ENCODE results near the gene TM4SF18. TPM values are rescaled to one million over a fixed set of nuclear protein-coding genes. Genes with fewer than 3 reads are reported as not detected.
"Not testable (repeated sequence)": the region's sequence is repeated elsewhere in the genome, so short reads cannot be mapped to it uniquely, and the experiment has no call there.

TM4SF18 gene
- 1 to 10 TPM in 2 of 4 donors, under 1 TPM in 1, not detected in 1; 0.27 to 5.3 (median 1.1) TPM for polyA plus RNA-seq
- long read RNA-seq, donor 1: 0 reads
- long read RNA-seq, donor 2, partial matches to known transcripts: 0 of 2 reads
- long read RNA-seq, donor 2, other reads (novel, unspliced or antisense): 0 of 2 reads
- long read RNA-seq, donor 3, partial matches to known transcripts: 0 of 2 reads
- long read RNA-seq, donor 3, other reads (novel, unspliced or antisense): 0 of 2 reads
- long read RNA-seq, donor 4: 0 reads
- long read RNA-seq, donor 5: 0 reads
- long read RNA-seq, donor 6: 0 reads
- long read RNA-seq, donor 7: 0 reads
- long read RNA-seq, donor 8: 0 reads
- long read RNA-seq, donor 9: 0 reads
- long read RNA-seq, donor 10, transcript TM4SF18-201 (6 exons, 3,852 nt): major isoform, 6 of 7 reads
- long read RNA-seq, donor 10, partial matches to known transcripts: 0 of 7 reads
- long read RNA-seq, donor 10, other reads (novel, unspliced or antisense): 0 of 7 reads

DNA sequence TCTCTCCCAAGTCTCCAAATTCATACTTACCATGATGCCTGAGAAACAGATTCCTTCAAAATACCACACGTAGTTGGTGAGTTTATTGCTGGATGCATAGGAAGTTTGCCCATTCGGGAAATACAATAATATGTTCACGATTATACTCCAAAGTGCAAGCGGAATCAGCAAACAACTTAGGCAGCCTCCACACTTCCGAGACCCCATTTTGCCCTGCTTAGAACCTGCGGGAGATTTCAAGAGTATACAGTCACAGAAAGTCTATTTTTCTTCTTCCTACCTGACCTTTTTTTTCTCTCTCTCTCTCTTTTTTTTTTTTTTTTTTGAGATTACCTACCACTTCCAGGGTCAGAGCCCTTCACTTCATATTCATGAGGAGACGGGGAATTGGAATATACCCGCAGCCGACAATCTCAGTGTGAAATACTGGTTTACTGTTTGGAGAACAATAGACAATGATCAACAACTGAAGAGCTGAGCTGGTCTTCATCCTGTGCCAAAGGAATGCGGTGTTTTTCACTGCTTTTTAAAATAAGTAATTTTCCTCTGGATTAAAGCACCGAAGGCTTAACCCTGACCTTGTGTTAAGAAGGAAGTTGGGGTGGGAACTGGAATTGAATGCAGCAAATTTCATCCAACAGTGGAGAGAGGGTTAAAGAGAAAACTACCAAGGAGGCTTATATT is at the start of gene TM4SF18:
Gene TM4SF18 (minus strand): TSS at position 461 of the 684 bp plus-strand sequence. CDS start 254 bp downstream, at position 207.
- H3K4me1 ChIP-seq (ENCODE audit: control insufficient read depth in 3 of 3, insufficient read depth in 2 of 3, low read depth in 1 of 3, low read length in 2 of 3): no peaks in the 10 kb centered on the region
- H3K27me3 ChIP-seq (ENCODE audit: control insufficient read depth in 3 of 3, insufficient read depth in 3 of 3, low read length in 3 of 3): no peaks in the 10 kb centered on the region
- 79 to 86% (median 84%) methylated on average over 11 of the region's 11 CpGs for WGBS, 3 donors
- no peak for DNase-seq
- H3K9me3 ChIP-seq (ENCODE audit: control insufficient read depth in 2 of 2, insufficient read depth in 1 of 2, low read depth in 1 of 2, low read length in 1 of 2): no peaks in the 10 kb centered on the region
- no peak for FAIRE-seq
- H3K27ac ChIP-seq (ENCODE audit: low read depth in 1 of 3, low read length in 2 of 3): peak within 1 kb of the TSS in 2 of 3 donors; percentile 16 to 32
- no peak within 1 kb of the TSS for H3K4me3 ChIP-seq (ENCODE audit: low read depth in 1 of 3, low read length in 3 of 3)
- H3K36me3 ChIP-seq (ENCODE audit: control insufficient read depth in 3 of 3, insufficient read depth in 2 of 3, low read depth in 1 of 3, low read length in 3 of 3): no peaks in the 10 kb centered on the region

GRCh38 chr3:149382518-149382917 is 49.1 kb upstream of the TM4SF18 start:
- DNase-seq: no peak
- no peaks in the 10 kb centered on the region for H3K36me3 ChIP-seq (ENCODE audit: control insufficient read depth in 3 of 3, insufficient read depth in 2 of 3, low read depth in 1 of 3, low read length in 3 of 3)
- 84 to 86% (median 85%) methylated on average over 6 of the region's 6 CpGs for WGBS, 3 donors
- no peak overlapping the region for H3K27ac ChIP-seq (ENCODE audit: low read depth in 1 of 3, low read length in 2 of 3)
- no peaks in the 10 kb centered on the region for H3K9me3 ChIP-seq (ENCODE audit: control insufficient read depth in 2 of 2, insufficient read depth in 1 of 2, low read depth in 1 of 2, low read length in 1 of 2)
- peaks cover 4 to 36% (median 14%) of the 10 kb centered on the region in 3 donors for H3K4me1 ChIP-seq (ENCODE audit: control insufficient read depth in 3 of 3, insufficient read depth in 2 of 3, low read depth in 1 of 3, low read length in 2 of 3)
- H3K27me3 ChIP-seq (ENCODE audit: control insufficient read depth in 3 of 3, insufficient read depth in 3 of 3, low read length in 3 of 3): no peaks in the 10 kb centered on the region
- no peak for FAIRE-seq
- H3K4me3 ChIP-seq (ENCODE audit: low read depth in 1 of 3, low read length in 3 of 3): no peak overlapping the region

DNA sequence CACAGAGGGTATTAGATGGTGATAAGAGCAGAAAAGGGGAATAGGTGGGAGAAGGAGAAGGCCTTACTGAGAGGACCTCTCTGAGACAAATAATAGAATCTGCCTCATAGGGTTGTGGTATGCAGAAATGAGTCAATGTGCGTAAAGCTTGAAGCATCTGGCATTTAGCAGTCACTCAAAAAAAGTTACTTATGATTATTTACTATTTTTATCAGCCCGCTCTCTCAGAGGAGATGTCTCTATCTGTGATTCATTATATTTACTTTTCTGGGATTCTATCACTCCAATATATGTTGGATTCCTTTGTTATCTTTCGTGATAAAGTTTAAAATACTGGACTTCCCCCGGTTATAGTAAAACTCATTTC is 48.6 kb upstream of the TM4SF18 start:
- Histone ChIP-seq H3K4me1 (ENCODE audit: control insufficient read depth in 3 of 3, insufficient read depth in 2 of 3, low read depth in 1 of 3, low read length in 2 of 3) (peaks cover 4 to 36% (median 12%) of the 10 kb centered on the region in 3 donors), H3K9me3 (ENCODE audit: control insufficient read depth in 2 of 2, insufficient read depth in 1 of 2, low read depth in 1 of 2, low read length in 1 of 2) (no peaks in the 10 kb centered on the region)
- WGBS, 3 donors: 60 to 68% (median 64%) methylated on average over 4 of the region's 4 CpGs

DNA sequence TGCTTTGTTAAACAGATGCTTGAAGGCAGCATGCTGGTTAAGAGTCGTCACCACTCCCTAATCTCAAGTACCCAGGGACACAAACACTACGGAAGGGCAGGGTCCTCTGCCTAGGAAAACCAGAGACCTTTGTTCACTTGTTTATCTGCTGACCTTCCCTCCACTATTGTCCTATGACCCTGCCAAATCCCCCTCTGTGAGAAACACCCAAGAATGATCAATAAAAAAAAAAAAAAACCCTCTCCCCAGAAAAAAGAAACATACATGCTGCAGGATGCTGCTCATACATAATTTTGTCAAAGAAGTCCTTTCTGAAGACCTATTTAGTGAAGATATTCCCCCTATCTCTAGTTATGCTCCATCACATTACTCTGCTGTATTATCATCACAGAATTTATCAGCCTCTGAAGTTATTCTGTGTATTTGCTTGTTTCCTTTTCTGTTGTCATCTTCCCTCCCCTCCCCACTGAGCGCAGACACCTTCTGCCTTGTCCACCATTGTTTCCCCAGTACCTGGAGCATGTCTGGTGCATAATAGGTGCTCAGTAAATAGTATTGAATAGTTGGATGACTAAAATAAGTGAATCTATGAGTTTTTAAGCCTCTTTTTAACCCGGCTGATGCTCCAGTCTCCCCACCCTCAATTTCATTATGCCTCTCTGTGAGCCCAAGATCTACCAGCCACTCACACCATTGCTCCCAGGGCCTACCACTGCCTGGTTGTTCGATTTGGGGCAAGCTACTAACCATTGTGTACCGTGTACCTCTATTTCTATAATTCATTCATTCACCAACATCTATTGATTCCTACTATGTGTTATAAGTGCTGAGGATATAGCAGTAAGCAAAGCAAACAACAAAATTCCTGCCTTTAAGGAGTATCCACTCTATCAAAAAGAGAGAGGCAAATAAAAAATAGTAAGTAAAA is 48.0 kb upstream of the TM4SF18 start:
- Histone ChIP-seq H3K27ac (ENCODE audit: low read depth in 1 of 3, low read length in 2 of 3) (peak overlapping the region in 1 of 3 donors; percentile 5), H3K9me3 (ENCODE audit: control insufficient read depth in 2 of 2, insufficient read depth in 1 of 2, low read depth in 1 of 2, low read length in 1 of 2) (no peaks in the 10 kb centered on the region), H3K36me3 (ENCODE audit: control insufficient read depth in 3 of 3, insufficient read depth in 2 of 3, low read depth in 1 of 3, low read length in 3 of 3) (no peaks in the 10 kb centered on the region), H3K27me3 (ENCODE audit: control insufficient read depth in 3 of 3, insufficient read depth in 3 of 3, low read length in 3 of 3) (no peaks in the 10 kb centered on the region), H3K4me1 (ENCODE audit: control insufficient read depth in 3 of 3, insufficient read depth in 2 of 3, low read depth in 1 of 3, low read length in 2 of 3) (peaks cover 0 to 34% (median 10%) of the 10 kb centered on the region in 3 donors), H3K4me3 (ENCODE audit: low read depth in 1 of 3, low read length in 3 of 3) (no peak overlapping the region)
- WGBS, 3 donors: 62 to 77% (median 63%) methylated on average over 6 of the region's 6 CpGs
- DNase-seq (no peak), FAIRE-seq (no peak)

More for the DNA sequence above, 48.6 kb upstream of the TM4SF18 start:
- Histone ChIP-seq H3K27ac (ENCODE audit: low read depth in 1 of 3, low read length in 2 of 3) (no peak overlapping the region), H3K27me3 (ENCODE audit: control insufficient read depth in 3 of 3, insufficient read depth in 3 of 3, low read length in 3 of 3) (no peaks in the 10 kb centered on the region), H3K4me3 (ENCODE audit: low read depth in 1 of 3, low read length in 3 of 3) (no peak overlapping the region), H3K36me3 (ENCODE audit: control insufficient read depth in 3 of 3, insufficient read depth in 2 of 3, low read depth in 1 of 3, low read length in 3 of 3) (no peaks in the 10 kb centered on the region)
- FAIRE-seq (no peak), DNase-seq (no peak)

DNA sequence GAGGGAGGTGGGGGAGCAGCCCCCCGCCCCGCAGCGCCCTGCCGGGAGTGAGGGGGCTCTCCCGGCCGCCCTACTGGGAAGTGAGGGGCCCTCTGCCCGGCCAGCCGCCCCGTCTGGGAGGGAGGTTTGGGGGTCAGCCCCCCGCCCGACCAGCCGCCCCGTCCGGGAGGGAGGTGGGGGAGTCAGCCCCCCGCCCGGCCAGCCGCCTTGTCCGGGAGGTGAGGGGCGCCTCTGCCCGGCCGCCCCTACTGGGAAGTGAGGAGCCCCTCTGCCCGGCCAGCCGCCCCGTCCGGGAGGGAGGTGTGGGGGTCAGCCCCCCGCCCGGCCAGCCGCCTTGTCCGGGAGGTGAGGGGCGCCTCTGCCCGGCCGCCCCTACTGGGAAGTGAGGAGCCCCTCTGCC is 46.8 kb upstream of the TM4SF18 start:
- not testable (repeated sequence) for H3K36me3 ChIP-seq (ENCODE audit: control insufficient read depth in 3 of 3, insufficient read depth in 2 of 3, low read depth in 1 of 3, low read length in 3 of 3); H3K4me3 ChIP-seq (ENCODE audit: low read depth in 1 of 3, low read length in 3 of 3); H3K27me3 ChIP-seq (ENCODE audit: control insufficient read depth in 3 of 3, insufficient read depth in 3 of 3, low read length in 3 of 3); DNase-seq; FAIRE-seq; H3K9me3 ChIP-seq (ENCODE audit: control insufficient read depth in 2 of 2, insufficient read depth in 1 of 2, low read depth in 1 of 2, low read length in 1 of 2); H3K27ac ChIP-seq (ENCODE audit: low read depth in 1 of 3, low read length in 2 of 3)
- H3K4me1 ChIP-seq (ENCODE audit: control insufficient read depth in 3 of 3, insufficient read depth in 2 of 3, low read depth in 1 of 3, low read length in 2 of 3): peaks cover 0 to 27% (median 5%) of the 10 kb centered on the region in 3 donors
- 90 to 99% methylated on average over 4 to 18 of the region's 32 CpGs; no CpG with 5 or more reads in 1 of the 3 donors for WGBS, 3 donors

DNA sequence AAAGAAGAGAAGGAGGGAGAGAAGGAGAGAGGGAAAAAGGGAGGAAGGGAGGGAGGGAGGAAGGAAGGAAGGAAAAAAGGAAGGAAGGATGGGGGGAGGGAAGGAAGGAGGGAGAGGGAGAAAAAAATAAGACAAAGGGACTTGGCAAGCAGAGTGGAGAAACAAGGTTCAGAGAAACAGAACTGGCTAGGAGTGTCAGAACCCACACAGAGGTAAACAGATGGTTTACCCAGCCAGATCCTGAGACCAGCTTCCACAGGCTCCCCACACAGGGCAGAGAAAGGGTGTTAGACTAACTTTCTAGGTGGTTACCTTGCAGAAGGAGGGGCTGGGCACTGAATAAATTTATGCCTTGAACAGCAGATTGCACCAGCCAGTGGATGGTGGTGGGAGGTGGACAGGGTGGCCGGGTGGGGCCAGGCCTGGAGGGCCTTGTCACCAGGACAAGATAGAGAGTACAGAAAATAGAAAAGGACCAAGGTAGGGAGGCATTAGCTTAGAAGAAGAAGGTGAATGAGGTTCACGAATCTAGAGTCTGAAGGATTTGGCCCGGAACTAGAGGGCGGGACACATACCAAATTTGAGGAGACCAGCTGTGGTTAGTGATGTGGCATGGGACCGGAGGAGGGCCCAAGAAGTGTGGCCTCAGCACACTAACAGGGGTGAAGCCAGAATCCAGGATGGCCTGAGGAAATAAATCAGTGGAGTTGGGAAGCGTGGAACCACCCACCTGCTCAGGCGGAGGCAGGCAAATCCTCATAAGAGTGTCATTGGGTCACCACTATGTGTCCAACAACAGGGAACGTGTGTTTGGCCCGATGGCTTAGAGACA is 45.3 kb upstream of the TM4SF18 start:
- peak overlapping the region in 2 of 3 donors; percentile 48 to 96 for H3K27ac ChIP-seq (ENCODE audit: low read depth in 1 of 3, low read length in 2 of 3)
- H3K27me3 ChIP-seq (ENCODE audit: control insufficient read depth in 3 of 3, insufficient read depth in 3 of 3, low read length in 3 of 3): no peaks in the 10 kb centered on the region
- H3K36me3 ChIP-seq (ENCODE audit: control insufficient read depth in 3 of 3, insufficient read depth in 2 of 3, low read depth in 1 of 3, low read length in 3 of 3): peaks cover 0 to 4% (median 0%) of the 10 kb centered on the region in 3 donors
- WGBS, 3 donors: 84 to 88% (median 86%) methylated on average over 9 of the region's 9 CpGs
- peaks cover 0 to 27% (median 5%) of the 10 kb centered on the region in 3 donors for H3K4me1 ChIP-seq (ENCODE audit: control insufficient read depth in 3 of 3, insufficient read depth in 2 of 3, low read depth in 1 of 3, low read length in 2 of 3)
- DNase-seq (no peak), FAIRE-seq (no peak)
- no peaks in the 10 kb centered on the region for H3K9me3 ChIP-seq (ENCODE audit: control insufficient read depth in 2 of 2, insufficient read depth in 1 of 2, low read depth in 1 of 2, low read length in 1 of 2)
- H3K4me3 ChIP-seq (ENCODE audit: low read depth in 1 of 3, low read length in 3 of 3): no peak overlapping the region

GRCh38 chr3:149377408-149378364 is 44.2 kb upstream of the TM4SF18 start, which contains the start of gene TM4SF1:
Gene TM4SF1 (minus strand): TSS chr3:149377649. CDS start chr3:149377547, 102 bp downstream.
- peak within 1 kb of the TSS; percentile 5 to 31 (median 20) for H3K4me3 ChIP-seq (ENCODE audit: low read depth in 1 of 3, low read length in 3 of 3)
- DNase-seq: peak; percentile 66 to 71
- H3K4me1 ChIP-seq (ENCODE audit: control insufficient read depth in 3 of 3, insufficient read depth in 2 of 3, low read depth in 1 of 3, low read length in 2 of 3): peaks cover 0 to 36% (median 7%) of the 10 kb centered on the region in 3 donors
- no peak for FAIRE-seq
- peak within 1 kb of the TSS in 2 of 3 donors; percentile 48 to 96 for H3K27ac ChIP-seq (ENCODE audit: low read depth in 1 of 3, low read length in 2 of 3)
- no peaks in the 10 kb centered on the region for H3K27me3 ChIP-seq (ENCODE audit: control insufficient read depth in 3 of 3, insufficient read depth in 3 of 3, low read length in 3 of 3)
- 33 to 40% (median 33%) methylated on average over 15 of the region's 15 CpGs for WGBS, 3 donors
- no peaks in the 10 kb centered on the region for H3K9me3 ChIP-seq (ENCODE audit: control insufficient read depth in 2 of 2, insufficient read depth in 1 of 2, low read depth in 1 of 2, low read length in 1 of 2)
- H3K36me3 ChIP-seq (ENCODE audit: control insufficient read depth in 3 of 3, insufficient read depth in 2 of 3, low read depth in 1 of 3, low read length in 3 of 3): peaks cover 0 to 4% (median 0%) of the 10 kb centered on the region in 3 donors
